HG02610 (cell line): ENCODE results near the gene NXPE4.

Experiments
- ATAC-seq: cut with Tn5 transposase; IDR thresholded peaks from one replicate; pipeline ENCODE4 v1.9.1; 2021; ENCODE audit warnings: mild to moderate bottlenecking, moderate library complexity; ENCODE audit not compliant: unreplicated experiment

NXPE4 gene

DNA sequence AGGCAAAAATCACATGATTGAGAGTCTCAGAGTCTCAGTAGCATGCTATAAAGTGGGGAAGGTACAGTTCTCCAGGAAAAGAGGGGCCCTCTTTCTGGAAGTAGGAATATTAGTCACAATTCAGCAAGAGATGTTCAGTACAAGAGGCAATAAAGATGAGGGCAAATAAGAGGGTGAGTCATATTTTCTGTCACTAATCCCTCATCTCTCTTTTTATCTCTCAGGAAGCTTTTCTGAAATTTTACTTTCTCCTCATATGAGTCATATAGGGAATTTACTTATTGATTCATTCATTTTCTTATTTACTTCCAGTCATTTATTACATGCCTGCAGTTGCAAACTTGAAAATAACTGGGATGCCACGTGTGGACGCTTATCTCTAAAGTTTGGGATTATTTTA is 32.5 kb downstream of the NXPE4 start:
- ATAC-seq = no peak

DNA sequence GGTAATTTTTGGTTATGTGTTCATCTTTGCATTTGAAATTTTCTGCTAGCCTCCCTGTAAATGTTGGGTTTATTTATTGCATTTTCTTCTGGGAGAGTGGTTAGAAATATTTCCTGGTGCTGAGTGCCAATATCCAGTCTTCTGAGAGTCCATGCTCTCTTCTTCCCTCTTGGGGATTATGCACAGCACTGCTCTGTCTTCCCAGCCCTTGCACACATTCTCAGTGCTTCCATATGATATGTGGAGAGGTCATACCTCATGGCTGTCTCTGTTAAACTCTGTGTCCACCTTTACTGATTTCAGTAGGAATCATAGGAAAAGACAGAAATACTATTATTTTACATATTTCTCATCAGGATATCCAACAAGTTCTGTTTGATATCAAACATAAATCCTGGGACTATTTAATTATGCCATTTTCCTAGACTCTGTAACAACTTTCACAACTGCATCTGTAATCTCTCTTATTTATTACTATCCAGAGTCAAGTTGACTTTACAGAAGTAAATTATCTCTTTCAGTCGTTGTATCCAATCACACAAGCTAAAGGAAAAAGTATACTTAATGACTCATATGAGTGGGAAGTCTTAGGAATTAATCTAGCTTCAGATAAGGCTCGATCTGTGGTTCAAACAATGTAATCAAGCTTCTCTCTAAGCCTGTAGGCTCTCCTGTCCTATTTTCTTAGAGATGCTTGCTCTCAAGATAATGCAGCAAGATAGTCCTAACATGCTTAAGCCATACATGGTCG is 33.2 kb downstream of the NXPE4 start:
- ATAC-seq = no peak

DNA sequence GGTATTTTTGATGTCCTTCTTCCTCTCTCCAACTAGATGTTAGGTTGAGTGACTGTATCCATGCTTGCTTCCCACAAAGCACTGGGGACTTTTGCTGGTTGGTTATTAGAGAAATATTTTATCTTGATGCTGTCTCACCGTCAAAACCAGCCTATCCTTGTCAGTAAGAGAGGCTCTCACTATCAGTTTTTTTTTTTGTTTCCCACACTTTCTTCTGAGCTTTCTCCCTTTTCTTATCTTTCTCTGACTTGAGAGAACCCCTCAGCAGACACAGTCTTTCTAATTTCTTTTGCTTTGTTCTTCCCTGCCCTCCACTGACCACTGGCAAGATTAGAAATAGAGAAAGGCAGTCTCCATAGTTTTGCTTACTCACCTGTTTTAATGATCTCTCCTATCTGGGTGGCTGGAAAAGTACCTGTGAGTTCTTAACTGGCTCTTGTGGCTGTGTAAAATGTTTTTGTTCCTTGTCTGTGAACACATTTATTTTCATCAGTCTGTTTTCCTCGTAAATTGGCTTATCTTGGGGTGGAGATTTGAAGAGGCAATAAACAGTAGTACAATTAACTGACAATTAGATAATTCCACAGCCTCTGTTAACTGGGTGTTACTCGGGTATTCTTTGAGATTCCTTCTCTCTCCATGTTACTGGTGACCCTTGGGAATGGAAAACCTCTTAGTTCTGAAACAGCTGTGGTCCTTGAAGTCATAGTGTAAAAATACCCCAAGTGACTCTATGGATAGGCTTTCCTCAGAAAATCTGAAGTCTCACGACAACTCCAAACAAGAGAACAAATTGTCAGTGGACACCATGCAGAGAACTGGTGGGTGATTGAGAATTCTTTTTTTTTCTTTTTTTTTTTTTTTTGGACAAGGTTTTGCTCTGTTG is 35.9 kb downstream of the NXPE4 start, which contains the start of gene NXPE1:
TSS of gene NXPE1 (minus strand) at position 457 of the 886 bp plus-strand sequence. CDS start 8,680 bp downstream, outside the sequence.
- ATAC-seq = no peak

DNA sequence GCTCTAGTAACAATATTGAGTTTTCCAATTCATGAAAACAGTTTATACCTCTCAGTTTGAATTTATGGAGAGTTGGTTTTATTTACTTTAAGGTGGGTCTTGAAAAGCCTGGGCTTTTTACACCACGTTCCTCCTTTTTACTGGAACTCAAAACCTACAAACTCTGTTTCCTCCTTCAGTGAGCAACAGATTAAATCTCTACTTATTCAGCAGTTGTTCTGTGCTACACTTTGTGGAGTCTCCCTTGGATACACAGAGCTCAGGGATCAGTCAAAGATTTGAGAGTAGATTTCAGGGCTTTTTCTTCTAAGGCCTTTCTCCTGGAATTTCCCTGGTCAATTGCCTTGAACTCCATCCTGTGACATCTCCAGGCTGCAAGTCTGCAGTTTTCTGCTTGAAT is 39.5 kb downstream of the NXPE4 start:
- no peak for ATAC-seq

DNA sequence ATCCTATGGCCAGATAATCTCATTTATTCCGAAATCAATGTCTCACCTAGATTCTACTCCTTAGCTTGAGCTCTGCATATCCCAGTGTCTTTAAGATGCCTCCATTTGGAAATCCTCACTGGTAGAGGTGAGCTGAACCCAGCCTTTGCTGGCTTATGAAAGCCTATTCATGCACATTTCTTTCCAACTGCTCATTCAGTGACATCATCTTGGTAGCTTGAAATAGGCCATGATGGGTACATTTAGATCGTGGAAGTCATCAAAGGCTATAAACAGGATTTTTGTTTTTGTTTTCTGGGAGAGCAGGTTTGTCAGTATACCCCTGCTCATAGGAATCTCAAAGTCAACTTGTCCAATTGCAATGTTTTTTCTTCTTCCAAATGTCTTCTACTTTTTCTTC is 41.9 kb downstream of the NXPE4 start:
- ATAC-seq = no peak

DNA sequence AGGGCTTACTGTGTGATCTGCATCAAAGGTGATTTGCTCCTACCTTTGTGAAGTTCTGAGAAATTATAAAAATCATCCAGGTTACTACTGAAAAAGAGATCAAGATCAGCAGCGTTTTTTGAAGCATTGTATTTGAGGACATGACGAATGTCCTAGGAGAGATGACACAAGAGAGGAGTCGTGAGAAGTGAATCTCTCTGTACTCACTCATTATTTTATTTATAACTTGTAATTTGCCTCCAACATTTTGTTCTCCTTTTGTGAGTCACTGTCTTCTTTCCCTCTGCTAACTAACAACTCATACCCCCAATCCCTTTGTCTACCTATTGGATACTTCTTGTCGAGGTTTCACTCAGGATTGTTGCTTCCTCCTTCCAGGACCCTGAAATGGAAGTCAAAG is 44.5 kb downstream of the NXPE4 start:
- no peak for ATAC-seq

DNA sequence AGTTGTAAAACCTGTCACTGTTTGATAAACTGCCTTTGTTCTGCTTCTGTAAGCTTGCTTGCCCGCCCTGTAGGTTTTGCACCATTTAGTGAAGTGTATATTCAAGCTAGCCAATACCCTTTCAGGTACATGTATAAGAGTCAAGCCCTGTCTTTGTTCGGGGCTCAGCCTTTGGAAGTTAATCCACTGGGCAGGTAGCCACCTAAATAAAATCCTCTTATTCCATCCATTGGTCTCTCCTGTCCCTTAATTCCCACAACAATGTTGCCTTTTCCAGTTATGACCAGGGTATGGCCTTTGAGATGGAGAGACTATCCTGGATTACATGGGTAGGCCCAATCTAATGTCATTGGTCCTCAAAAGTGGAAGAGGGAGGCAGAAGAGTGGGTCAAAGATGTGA is 69.9 kb downstream of the NXPE4 start:
- no peak for ATAC-seq

DNA sequence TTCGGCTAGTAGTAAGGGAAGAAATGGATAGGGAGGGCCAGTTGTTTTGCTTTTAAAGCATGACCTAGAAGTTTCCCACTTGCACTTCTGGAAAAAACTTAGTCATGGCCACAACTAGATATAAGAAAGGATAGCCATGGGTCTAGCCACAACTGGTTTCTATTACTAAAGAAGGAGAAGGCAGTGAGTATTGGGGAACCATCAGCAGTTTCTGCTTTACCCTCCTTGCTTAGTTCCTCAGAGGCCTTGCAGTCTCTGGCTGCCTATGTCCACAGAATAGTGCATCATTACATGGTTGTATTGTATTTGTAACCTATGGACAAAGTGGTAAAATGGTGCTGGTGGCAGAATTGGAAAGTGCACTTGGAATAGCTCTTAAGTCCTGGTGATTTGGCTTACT is 71.5 kb downstream of the NXPE4 start:
- ATAC-seq = no peak

DNA sequence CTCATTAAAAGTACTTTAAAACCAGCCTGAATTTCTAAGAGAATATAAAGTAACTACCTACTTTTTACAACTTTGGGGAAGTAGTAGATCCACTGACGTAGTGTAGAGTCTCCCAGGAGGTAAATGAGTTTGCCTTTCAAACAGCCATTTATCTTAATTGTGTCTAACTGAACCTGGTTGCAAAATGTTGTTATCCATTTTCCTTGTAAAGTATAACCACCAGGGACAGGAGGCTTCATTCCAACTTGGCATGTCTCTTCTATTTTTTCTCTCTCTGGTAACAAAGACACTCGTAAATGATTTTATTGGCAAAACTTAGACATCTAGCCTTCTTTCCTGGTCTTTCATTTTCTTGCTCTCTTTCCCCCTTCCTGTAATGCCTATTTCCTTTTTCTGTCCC is 72.8 kb downstream of the NXPE4 start:
- no peak for ATAC-seq
